Uterus (tissue), 2 donors: ENCODE data around the gene HUNK.

ENCODE experiments used
- CTCF ChIP-seq, 4 experiments: fragments of 200-600 bp in 2 of 4; fragments of 450-650 bp in 2 of 4; sonication (generic) in 2 of 4; IDR thresholded peaks; one replicate each; pipeline ENCODE4 v1.5.1; 2016 to 2019; ENCODE audit warnings: antibody characterized with exemption in 4 of 4, mild to moderate bottlenecking in 2 of 4, moderate library complexity in 1 of 4
- POLR2A ChIP-seq, 2 donors: fragments of 450-650 bp; IDR thresholded peaks; one replicate each; pipeline ENCODE4 v1.6.1; 2016; ENCODE audit warnings: antibody characterized with exemption in 2 of 2, mild to moderate bottlenecking in 1 of 2, moderate library complexity in 1 of 2

DNA sequence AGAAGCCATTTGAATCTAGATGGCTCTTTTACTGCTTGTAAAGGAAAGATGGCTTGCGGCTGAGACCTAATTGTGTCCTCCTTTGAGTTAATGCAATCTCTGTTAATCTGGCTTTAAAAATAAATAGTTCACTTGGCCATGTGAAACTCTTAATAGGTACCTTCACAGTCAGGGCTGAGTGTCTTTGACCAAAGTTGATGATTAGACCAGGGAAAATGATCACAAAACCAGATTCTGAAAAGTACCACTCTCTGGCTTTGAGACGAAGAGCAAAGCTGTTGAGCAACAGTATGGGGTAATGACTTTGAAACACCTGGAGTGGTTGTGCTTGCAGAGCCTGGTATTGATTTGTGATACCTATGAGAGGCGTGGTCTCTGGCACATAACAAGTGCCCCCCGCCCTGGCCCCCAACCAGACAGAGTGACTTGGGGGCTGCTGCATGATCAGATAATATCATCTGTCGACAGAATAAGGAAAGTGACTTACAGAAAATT lies 4.7 kb downstream of the HUNK start:
- TF ChIP-seq CTCF (IDR thresholded peaks at IDR 0.05) (no peak), POLR2A (IDR thresholded peaks at IDR 0.05) (no peak)
